Peyer's patch (tissue), 4 donors: ENCODE data around the gene ANO9.

Experiments
- POLR2A ChIP-seq, 2 donors: fragments of 450-650 bp; IDR thresholded peaks; one replicate each; pipeline ENCODE4 v1.5.1; 2017; ENCODE audit warnings: antibody characterized with exemption in 2 of 2, mild to moderate bottlenecking in 2 of 2, moderate library complexity in 2 of 2
- TF ChIP-seq, protein P1 (sequence below), 6 experiments: fragments of 450-650 bp in 4 of 6; fragments of 200-600 bp in 2 of 6; sonication (generic) in 1 of 6; IDR thresholded peaks; one replicate each; pipeline ENCODE4 v1.5.1; 2017 to 2019; ENCODE audit warnings: antibody characterized with exemption in 6 of 6, mild to moderate bottlenecking in 3 of 6, moderate library complexity in 1 of 6

DNA sequence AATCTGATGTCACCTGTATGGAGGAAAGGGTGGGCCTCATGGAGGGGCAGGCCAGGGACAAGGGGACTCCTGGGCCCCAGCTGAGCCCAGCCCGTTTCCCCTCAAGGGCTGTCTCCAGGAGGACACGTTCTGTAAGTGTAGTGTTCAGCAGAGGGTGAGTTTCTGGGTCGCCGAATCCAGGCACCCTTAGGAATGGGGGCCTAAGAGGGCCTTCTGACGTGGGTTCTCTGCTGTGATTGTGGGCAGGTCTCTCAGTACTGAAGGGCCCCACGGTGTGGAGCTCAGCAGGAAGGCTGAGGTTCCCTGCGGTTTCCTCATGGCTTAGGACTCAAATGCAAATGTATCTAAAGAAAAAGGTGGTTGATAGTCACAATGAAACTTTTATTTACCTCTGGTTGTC, 14.7 kb upstream of the ANO9 start:
- TF ChIP-seq, protein P1, sequence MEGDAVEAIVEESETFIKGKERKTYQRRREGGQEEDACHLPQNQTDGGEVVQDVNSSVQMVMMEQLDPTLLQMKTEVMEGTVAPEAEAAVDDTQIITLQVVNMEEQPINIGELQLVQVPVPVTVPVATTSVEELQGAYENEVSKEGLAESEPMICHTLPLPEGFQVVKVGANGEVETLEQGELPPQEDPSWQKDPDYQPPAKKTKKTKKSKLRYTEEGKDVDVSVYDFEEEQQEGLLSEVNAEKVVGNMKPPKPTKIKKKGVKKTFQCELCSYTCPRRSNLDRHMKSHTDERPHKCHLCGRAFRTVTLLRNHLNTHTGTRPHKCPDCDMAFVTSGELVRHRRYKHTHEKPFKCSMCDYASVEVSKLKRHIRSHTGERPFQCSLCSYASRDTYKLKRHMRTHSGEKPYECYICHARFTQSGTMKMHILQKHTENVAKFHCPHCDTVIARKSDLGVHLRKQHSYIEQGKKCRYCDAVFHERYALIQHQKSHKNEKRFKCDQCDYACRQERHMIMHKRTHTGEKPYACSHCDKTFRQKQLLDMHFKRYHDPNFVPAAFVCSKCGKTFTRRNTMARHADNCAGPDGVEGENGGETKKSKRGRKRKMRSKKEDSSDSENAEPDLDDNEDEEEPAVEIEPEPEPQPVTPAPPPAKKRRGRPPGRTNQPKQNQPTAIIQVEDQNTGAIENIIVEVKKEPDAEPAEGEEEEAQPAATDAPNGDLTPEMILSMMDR (IDR thresholded peaks at IDR 0.05) = no peak
- TF ChIP-seq POLR2A (IDR thresholded peaks at IDR 0.05) = no peak
